Measurements from ENCODE around the gene OSGIN1. TPM values are rescaled to one million over a fixed set of nuclear protein-coding genes. Genes with fewer than 3 reads are reported as not detected.

OSGIN1 gene
- total and polyA plus RNA-seq, 2 of the 8 experiments (the other 6 are each of a cell fraction or from before 2014, with no cell fraction given), result 0.58 to 0.76 TPM

GRCh38 chr16:83936581-83937165, 16.4 kb upstream of the OSGIN1 start:
- Histone ChIP-seq H4K91ac (replicated peaks; ENCODE audit: insufficient read length, low read length) (no peak overlapping the region), H3K4ac (replicated peaks; ENCODE audit: insufficient read length, low read depth, low read length) (no peak overlapping the region), H3K36me3 (ENCODE audit: control insufficient read depth in 2 of 4, insufficient read depth in 4 of 4, low read length in 3 of 4) (no peaks in the 10 kb centered on the region), H3K27ac (ENCODE audit: low read depth, low read length) (no peak overlapping the region), H3K27me3 (replicated peaks in 1 of 4; ENCODE audit: control insufficient read depth in 3 of 4, extremely low read depth in 1 of 4, insufficient read depth in 3 of 4, low read length in 3 of 4) (no peaks in the 10 kb centered on the region; a peak in 1 of 7 replicates), H3K4me2 (ENCODE audit: insufficient read depth in 1 of 2, low read depth in 2 of 2, low read length in 2 of 2) (no peak overlapping the region), H4K8ac (ENCODE audit: extremely low read depth, insufficient read depth, low read length) (no peak overlapping the region), H3K9ac (replicated peaks in 1 of 4; ENCODE audit: extremely low read depth in 1 of 4, low read depth in 3 of 4, low read length in 3 of 4) (no peak overlapping the region), H3K4me3 (ENCODE audit: extremely low read depth in 1 of 4, insufficient read depth in 2 of 4, low read depth in 3 of 4, low read length in 4 of 4) (no peak overlapping the region), H3K14ac (ENCODE audit: insufficient read length) (no peak overlapping the region), H3K18ac (ENCODE audit: extremely low read depth, low read length) (no peak overlapping the region), H4K5ac (ENCODE audit: insufficient read length, low read depth, low read length) (no peak overlapping the region), H2AK5ac (ENCODE audit: low read depth, low read length) (no peak overlapping the region), H2BK120ac (replicated peaks; ENCODE audit: low read depth, low read length) (no peak overlapping the region), H2BK20ac (ENCODE audit: low read length) (no peak overlapping the region), H2BK5ac (ENCODE audit: low read depth, low read length) (no peak overlapping the region), H3K9me3 (ENCODE audit: insufficient read depth in 2 of 2, low read depth in 1 of 2, low read length in 1 of 2) (no peaks in the 10 kb centered on the region), H3K23ac (ENCODE audit: insufficient read length) (no peak overlapping the region), H2BK12ac (ENCODE audit: low read depth, low read length) (no peak overlapping the region), H3K79me1 (ENCODE audit: low read depth, low read length) (no peaks in the 10 kb centered on the region), H3K56ac (replicated peaks; ENCODE audit: insufficient read length, low read depth, low read length) (no peak overlapping the region), H4K20me1 (replicated peaks in 1 of 2; ENCODE audit: control insufficient read depth in 1 of 2, insufficient read depth in 2 of 2, low read length in 2 of 2) (peaks cover 0 to 6% of the 10 kb centered on the region in 2 experiments), H2BK15ac (ENCODE audit: low read length) (no peak overlapping the region), H2AFZ (ENCODE audit: low read length) (no peak overlapping the region), H3K4me1 (replicated peaks in 1 of 4; ENCODE audit: control insufficient read depth in 3 of 4, insufficient read depth in 4 of 4, low read length in 3 of 4) (peaks cover 0 to 5% (median 3%) of the 10 kb centered on the region in 4 experiments; a peak in 3 of 7 replicates), H3K79me2 (ENCODE audit: control insufficient read depth in 1 of 2, insufficient read depth in 2 of 2, low read length in 2 of 2) (no peaks in the 10 kb centered on the region), H3K23me2 (ENCODE audit: low read depth, low read length) (no peaks in the 10 kb centered on the region)
- DNase-seq (ENCODE audit: low read depth in 1 of 2, low spot score in 2 of 2), result no peak
- POLR2A ChIA-PET (ENCODE audit: partially characterized antibody), result interaction anchor here (1.1 to 3.4 kb wide), 2 partner anchors 9 to 76 kb away, joined by 3 to 19 read pairs; no protein-coding TSS in a partner anchor
- no peak for TF ChIP-seq CBX8 (IDR thresholded peaks at IDR 0.05; ENCODE audit: borderline replicate concordance, low read depth, low read length)
- TF ChIP-seq TAF7 (optimal IDR thresholded peaks at IDR 0.05; ENCODE audit: borderline replicate concordance, low read depth, low read length), result no peak
- no peak for TF ChIP-seq NRF1 (IDR thresholded peaks at IDR 0.05; ENCODE audit: low read depth, low read length)
- 88% methylated on average over 17 of the region's 19 CpGs; no CpG with 5 or more reads in 1 of the 2 experiments for WGBS, 2 experiments (ENCODE audit: extremely low coverage in 1 of 2, insufficient coverage in 1 of 2, insufficient read length in 1 of 2, insufficient replicate concordance in 2 of 2, low coverage in 1 of 2, low lambda C conversion rate in 2 of 2, missing lambda C conversion rate in 1 of 2)
- FAIRE-seq, result no peak
- CTCF ChIA-PET (ENCODE audit: partially characterized antibody), result interaction anchor here (0.6 to 5.0 kb wide), 6 partner anchors 10 to 802 kb away, joined by 3 to 35 read pairs (median 4); partner anchors contain the start of gene OSGIN1

Measured in H1 (cell line).